GM12878 (cell line): Measurements from ENCODE around the gene MS4A4E. TPM values are rescaled to one million over a fixed set of nuclear protein-coding genes. Genes with fewer than 3 reads are reported as not detected.

Source experiments
- ATAC-seq: fragments of 200-7000 bp; cut with Tn5 transposase; 3 replicates; pipeline ENCODE4 v1.9.1; 2020; ENCODE audit warnings: mild to moderate bottlenecking, moderate library complexity
- BruUV-seq: library from RNA; stranded (reverse); fragments of 400-500 nt; replicated peaks from 2 replicates; lab custom pipeline; 2021; lab: Mats Ljungman, UMichigan
- CTCF ChIA-PET: fragments of 300-600 bp; sonication (Branson Sonifier 250); formaldehyde crosslinking; extraction: SDS; loops from one replicate; lab custom pipeline; 2021; ENCODE audit warnings: inconsistent platforms; lab: Yijun Ruan, JAX
- POLR2A ChIA-PET: fragments of 350-600 bp; formaldehyde crosslinking; extraction: SDS; loops from one replicate; lab custom pipeline; 2021; ENCODE audit warnings: inconsistent platforms; lab: Charles Lee
- RAD21 ChIA-PET: fragments of 300-600 bp; sonication (Branson Sonifier 250); formaldehyde crosslinking; loops from one replicate; lab custom pipeline; 2023; ENCODE audit warnings: antibody characterized with exemption; ENCODE audit not compliant: unreplicated experiment; lab: Charles Lee
- SMC1A ChIA-PET: fragments of 300-600 bp; sonication (Branson Sonifier 250); formaldehyde crosslinking; loops from one replicate; lab custom pipeline; 2023; ENCODE audit not compliant: unreplicated experiment, uncharacterized antibody; lab: Charles Lee
- DNase-seq: peaks from one replicate; pipeline ENCODE4 v3.0.0-alpha.2; 2011; ENCODE audit warnings: low read depth, low spot score
- FAIRE-seq: peaks from 3 replicates; lab custom pipeline; 2011; peaks lifted over from hg19 to GRCh38; lab: Jason Lieb, UNC
- H2AFZ ChIP-seq: 2 replicates; pipeline ENCODE4 v1.6.0; 2011; ENCODE audit warnings: low read depth, low read length, control low read depth; ENCODE audit not compliant: control insufficient read depth
- H3K27ac ChIP-seq: 2 replicates; pipeline ENCODE4 v1.5.1; 2011; ENCODE audit warnings: control low read depth; ENCODE audit not compliant: control insufficient read depth, insufficient read depth
- H3K27me3 ChIP-seq, 2 experiments: replicated peaks in 1 of 2; 2 replicates each; pipeline versions ENCODE4 v1.6.0 to v1.6.1; 2011; ENCODE audit warnings: low read length in 1 of 2; ENCODE audit not compliant: control insufficient read depth in 2 of 2, insufficient read depth in 2 of 2
- H3K36me3 ChIP-seq, 2 experiments: 2 replicates each; pipeline ENCODE4 v1.5.1; 2011; ENCODE audit warnings: low read length in 1 of 2; ENCODE audit not compliant: control insufficient read depth in 2 of 2, insufficient read depth in 2 of 2
- H3K4me1 ChIP-seq: 2 replicates; pipeline ENCODE4 v1.6.1; 2011; ENCODE audit warnings: mild to moderate bottlenecking, low read length, moderate library complexity, mixed read lengths; ENCODE audit not compliant: control insufficient read depth, insufficient read depth
- H3K4me2 ChIP-seq: 2 replicates; pipeline ENCODE4 v1.6.0; 2011; ENCODE audit warnings: control low read depth; ENCODE audit not compliant: control insufficient read depth, insufficient read depth
- H3K4me3 ChIP-seq: fragments of 200-600 bp; sonication (generic); 2 replicates; pipeline ENCODE4 v1.5.1; 2016
- H3K79me2 ChIP-seq: 2 replicates; pipeline ENCODE4 v1.6.0; 2011; ENCODE audit warnings: low read length; ENCODE audit not compliant: control insufficient read depth, insufficient read depth
- H3K9ac ChIP-seq: 2 replicates; pipeline ENCODE4 v1.8.0; 2011; ENCODE audit warnings: low read length, control low read depth, mixed read lengths; ENCODE audit not compliant: control insufficient read depth, insufficient read depth
- H3K9me3 ChIP-seq: replicated peaks from 3 replicates; pipeline ENCODE4 v1.5.1; 2011; ENCODE audit warnings: mild to moderate bottlenecking, low read length; ENCODE audit not compliant: control insufficient read depth, insufficient read depth
- H4K20me1 ChIP-seq: 2 replicates; pipeline ENCODE4 v1.6.0; 2011; ENCODE audit not compliant: control insufficient read depth, insufficient read depth
- ASH2L ChIP-seq: fragments of 300-600, 200-600 bp; sonication (generic); IDR thresholded peaks from 2 replicates; pipeline ENCODE4 v1.6.1; 2017; ENCODE audit warnings: low read depth, mild to moderate bottlenecking, borderline replicate concordance
- ATF3 ChIP-seq: IDR thresholded peaks from 2 replicates; pipeline ENCODE4 v1.6.1; 2011; ENCODE audit warnings: low read depth, mild to moderate bottlenecking, low read length, moderate library complexity, borderline replicate concordance; ENCODE audit errors: extremely low read depth
- BRCA1 ChIP-seq: IDR thresholded peaks from 2 replicates; pipeline ENCODE4 v1.6.1; 2011; ENCODE audit warnings: low read depth, low read length, improper control_type of control experiment
- CBX5 ChIP-seq: sonication (generic); IDR thresholded peaks from 2 replicates; pipeline ENCODE4 v1.6.1; 2016; ENCODE audit warnings: low read depth, moderate library complexity, mild to moderate bottlenecking, inconsistent platforms
- HDAC2 ChIP-seq: fragments of 200-600 bp; sonication (generic); IDR thresholded peaks from 2 replicates; pipeline ENCODE4 v1.6.1; 2017
- MEF2A ChIP-seq: IDR thresholded peaks from 2 replicates; pipeline ENCODE4 v1.6.1; 2011; ENCODE audit warnings: low read depth, mild to moderate bottlenecking, low read length, moderate library complexity; ENCODE audit not compliant: insufficient read depth
- MTA3 ChIP-seq: IDR thresholded peaks from 2 replicates; pipeline ENCODE4 v1.6.1; 2012; ENCODE audit warnings: low read length, inconsistent platforms, borderline replicate concordance
- NBN ChIP-seq: fragments of 450-650 bp; IDR thresholded peaks from 2 replicates; pipeline ENCODE4 v1.6.1; 2016
- NFYB ChIP-seq: IDR thresholded peaks from 2 replicates; pipeline ENCODE4 v1.6.1; 2011; ENCODE audit warnings: low read depth, mild to moderate bottlenecking, low read length, improper control_type of control experiment, moderate library complexity; ENCODE audit not compliant: insufficient read depth
- PBX3 ChIP-seq: IDR thresholded peaks from 2 replicates; pipeline ENCODE4 v1.6.1; 2011; ENCODE audit warnings: mild to moderate bottlenecking, low read depth, low read length, moderate library complexity; ENCODE audit not compliant: insufficient replicate concordance
- POLR2AphosphoS2 ChIP-seq: IDR thresholded peaks from 2 replicates; pipeline ENCODE4 v1.6.1; 2011; ENCODE audit warnings: low read depth, mild to moderate bottlenecking, low read length, improper control_type of control experiment, moderate library complexity
- RUNX3 ChIP-seq: IDR thresholded peaks from 2 replicates; pipeline ENCODE4 v1.6.1; 2012; ENCODE audit warnings: low read length, inconsistent platforms
- SIN3A ChIP-seq: IDR thresholded peaks from 2 replicates; pipeline ENCODE4 v1.6.1; 2012; ENCODE audit warnings: low read depth, low read length, improper control_type of control experiment
- SMAD1 ChIP-seq: fragments of 450-650 bp; IDR thresholded peaks from 2 replicates; pipeline ENCODE4 v1.6.1; 2018; ENCODE audit warnings: mild to moderate bottlenecking, low read depth; ENCODE audit not compliant: partially characterized antibody
- SP1 ChIP-seq: IDR thresholded peaks from one replicate; pipeline ENCODE4 v1.6.1; 2011; ENCODE audit warnings: low read depth, low read length
- SREBF1 ChIP-seq: IDR thresholded peaks from 2 replicates; pipeline ENCODE4 v1.6.1; 2012; ENCODE audit warnings: mild to moderate bottlenecking, low read length
- TCF12 ChIP-seq: IDR thresholded peaks from 2 replicates; pipeline ENCODE4 v1.6.1; 2011; ENCODE audit warnings: low read depth, mild to moderate bottlenecking, low read length
- ZNF217 ChIP-seq: fragments of 450-650 bp; IDR thresholded peaks from 2 replicates; pipeline ENCODE4 v1.6.1; 2017; ENCODE audit warnings: antibody characterized with exemption, mild to moderate bottlenecking
- WGBS: methylation state at CpG from one replicate; pipeline ENCODE4 v1.1.6; 2016; ENCODE audit warnings: low lambda C conversion rate; ENCODE audit not compliant: insufficient replicate concordance, insufficient coverage; ENCODE audit errors: missing lambda C conversion rate; 5-methylcytosine and 5-hydroxymethylcytosine counted together
- in situ Hi-C: fragments of 300-500 bp; cut with MboI; formaldehyde crosslinking; loops from 9 replicates; pipeline ENCODE4 v1.14.3; 2018; ENCODE audit warnings: mixed read lengths
- intact Hi-C: fragments of 100-400 bp; cut with micrococcal nuclease; formaldehyde crosslinking; loops from one replicate; pipeline ENCODE4 v1.14.2; 2022; ENCODE audit not compliant: unreplicated experiment
- polyA plus RNA-seq, 11 experiments: library from polyadenylated mRNA; depleted of rRNA in 4 of 11; unstranded in 6 of 11; stranded (reverse) in 5 of 11; fragments of >200 nt; fragmentation: Nextera tagmentation in 4 of 11; fragmentation: Illumina TruSeq in 1 of 11; extraction: Ambion mirVana in 4 of 11; extraction: Trizol in 1 of 11; gene quantifications; 1 replicate in 1 of 11; 2 replicates in 10 of 11; pipeline versions ENCODE4 v1.2.1 to v1.2.3, GENCODE V29; 2011 to 2016; ENCODE audit warnings: inconsistent platforms in 2 of 11, missing spikeins in 2 of 11, low read depth in 1 of 11
- total RNA-seq, 4 experiments: library from RNA; depleted of rRNA in 3 of 4; stranded (reverse); fragments of >200 nt in 3 of 4; fragmentation: Illumina TruSeq in 1 of 4; extraction: Trizol in 1 of 4; gene quantifications; 2 replicates each; pipeline versions ENCODE4 v1.2.1 to v1.2.3, GENCODE V29; 2013 to 2021

Gene MS4A4E
- total and polyA plus RNA-seq, 10 of the 15 experiments (the other 5 are each of a cell fraction or from before 2014, with no cell fraction given) = 0.06 to 0.92 (median 0.45) TPM; not detected in 3

- TF ChIP-seq NFYB (no peak), ATF3 (no peak), BRCA1 (no peak), HDAC2 (no peak), CBX5 (no peak), ASH2L (no peak), SREBF1 (no peak), POLR2AphosphoS2 (no peak), ZNF217 (no peak), SIN3A (no peak), MTA3 (no peak), TCF12 (no peak), MEF2A (no peak), SMAD1 (no peak), PBX3 (no peak), SP1 (no peak), NBN (no peak), RUNX3 (no peak)
- peaks cover 11% of the 10 kb centered on the region; the same call in 2 of the 3 replicates for H3K9me3 ChIP-seq
- FAIRE-seq (no peak), ATAC-seq (no peak), DNase-seq (no peak)
- no peak overlapping the region for H3K4me3 ChIP-seq
- no peak overlapping the region for H3K9ac ChIP-seq
- no peak overlapping the region for H3K27ac ChIP-seq
- H3K4me2 ChIP-seq = no peak overlapping the region
- 0% methylated on average over 2 of the region's 2 CpGs for WGBS
- no peak overlapping the region for H2AFZ ChIP-seq
- in situ Hi-C loops (loop anchor here (10.0 kb wide), 1 partner anchor 498 kb away; the partner anchor contains the start of gene STX3), intact Hi-C loops (loop anchor here (5.0 to 10.0 kb wide), 3 partner anchors 75 to 268 kb away; no protein-coding TSS in a partner anchor)
- ChIA-PET CTCF (interaction anchor here (0.6 to 3.3 kb wide), 46 partner anchors 8 to 661 kb away, joined by 3 to 66 read pairs (median 6); partner anchors contain the start of genes MS4A6A and TMEM109), RAD21 (interaction anchor here (0.6 to 3.1 kb wide), 20 partner anchors 22 to 498 kb away, joined by 3 to 40 read pairs (median 8); partner anchors contain the start of gene STX3), SMC1A (interaction anchor here (0.8 to 3.4 kb wide), 34 partner anchors 11 to 499 kb away, joined by 3 to 36 read pairs (median 7); partner anchors contain the start of genes MRPL16 and MS4A6A), POLR2A (interaction anchor here (1.1 kb wide), 1 partner anchor 59 kb away, joined by 4 read pairs; no protein-coding TSS in a partner anchor)
- no TSS peak for BruUV-seq
- H3K79me2 ChIP-seq = no peaks in the 10 kb centered on the region
- H3K4me1 ChIP-seq = no peaks in the 10 kb centered on the region
- no peaks in the 10 kb centered on the region for H3K36me3 ChIP-seq
- no peaks in the 10 kb centered on the region for H3K27me3 ChIP-seq
- no peaks in the 10 kb centered on the region for H4K20me1 ChIP-seq
Observed at GRCh38 chr11:60252213-60253108, 9.5 kb upstream of the MS4A4E start.
